A549 (cell line): ENCODE results near the gene GPATCH4. TPM values are rescaled to one million over a fixed set of nuclear protein-coding genes. Genes with fewer than 3 reads are reported as not detected.
"Not testable (repeated sequence)": the region's sequence is repeated elsewhere in the genome, so short reads cannot be mapped to it uniquely, and the experiment has no call there.

Source experiments
- ATAC-seq, 2 experiments: fragments of 200-7000 bp in 1 of 2; fragments of >200 bp in 1 of 2; cut with Nextera tagmentation in 1 of 2; cut with Tn5 transposase in 1 of 2; 3 replicates each; pipeline versions ENCODE4 v1.8.0 to v1.9.1; 2018 to 2020; ENCODE audit warnings: mild to moderate bottlenecking in 1 of 2, moderate library complexity in 1 of 2
- CTCF ChIA-PET: fragments of 300-600 bp; sonication (Branson Sonifier 250); formaldehyde crosslinking; extraction: SDS; loops from one replicate; lab custom pipeline; 2021; ENCODE audit warnings: antibody characterized with exemption, inconsistent platforms; lab: Yijun Ruan, JAX
- POLR2A ChIA-PET: fragments of 350-600 bp; formaldehyde crosslinking; extraction: SDS; loops from one replicate; lab custom pipeline; 2021; ENCODE audit warnings: antibody characterized with exemption, inconsistent platforms; lab: Yijun Ruan, JAX
- DNase-seq, 2 experiments: peaks; one replicate each; pipeline versions ENCODE4 v3.0.0 to v3.0.0-alpha.2; 2011 to 2016; ENCODE audit warnings: low read depth in 1 of 2, low spot score in 1 of 2
- FAIRE-seq: peaks from 2 replicates; lab custom pipeline; 2011; peaks lifted over from hg19 to GRCh38; lab: Jason Lieb, UNC
- H3K27ac ChIP-seq, 2 experiments: fragments of >200 bp; sonication (Bioruptor Twin); formaldehyde crosslinking; 3 replicates each; pipeline ENCODE4 v1.5.1; 2016 to 2017
- H3K4me1 ChIP-seq: fragments of >200 bp; sonication (Bioruptor Twin); formaldehyde crosslinking; 3 replicates; pipeline ENCODE4 v1.6.1; 2016
- H3K4me2 ChIP-seq: fragments of >200 bp; sonication (Bioruptor Twin); formaldehyde crosslinking; 3 replicates; pipeline ENCODE4 v1.6.1; 2016
- H3K4me3 ChIP-seq: fragments of >200 bp; sonication (Bioruptor Twin); formaldehyde crosslinking; 3 replicates; pipeline ENCODE4 v1.5.1; 2016
- H3K9me3 ChIP-seq: fragments of >200 bp; sonication (Bioruptor Twin); formaldehyde crosslinking; 3 replicates; pipeline ENCODE4 v1.6.1; 2016
- CBX2 ChIP-seq: fragments of 200-600 bp; sonication (generic); IDR thresholded peaks from 2 replicates; pipeline ENCODE4 v1.6.1; 2016; ENCODE audit warnings: low read depth, mild to moderate bottlenecking, borderline replicate concordance
- CHD2 ChIP-seq: fragments of 150-350 bp; IDR thresholded peaks from 2 replicates; pipeline ENCODE4 v1.6.1; 2014; ENCODE audit warnings: low read length; ENCODE audit not compliant: partially characterized antibody
- EHMT2 ChIP-seq: fragments of 200-600 bp; sonication (generic); IDR thresholded peaks from 2 replicates; pipeline ENCODE4 v1.6.1; 2016; ENCODE audit warnings: antibody characterized with exemption, low read depth, mild to moderate bottlenecking, moderate library complexity
- EP300 ChIP-seq, 2 experiments: fragments of >200 bp; sonication (Bioruptor Twin); formaldehyde crosslinking; IDR thresholded peaks; 2 replicates in 1 of 2; 3 replicates in 1 of 2; pipeline ENCODE4 v1.6.1; 2016 to 2017
- FOSL2 ChIP-seq, 2 experiments: fragments of 450-650 bp in 1 of 2; fragments of >200 bp in 1 of 2; sonication (Bioruptor Twin) in 1 of 2; formaldehyde crosslinking; IDR thresholded peaks; 2 replicates each; pipeline versions ENCODE4 v1.5.0 to v1.6.1; 2016 to 2020; ENCODE audit warnings: mild to moderate bottlenecking in 1 of 2, moderate library complexity in 1 of 2
- GATA3 ChIP-seq: IDR thresholded peaks from 2 replicates; pipeline ENCODE4 v1.6.1; 2012; ENCODE audit warnings: borderline replicate concordance
- HDAC2 ChIP-seq: fragments of 200-600 bp; sonication (generic); IDR thresholded peaks from 2 replicates; pipeline ENCODE4 v1.6.1; 2016
- HEYL ChIP-seq: fragments of 250-450 bp; sonication (Bioruptor Pico); IDR thresholded peaks from 2 replicates; pipeline ENCODE4 v1.8.0; 2021; ENCODE audit warnings: mild to moderate bottlenecking, moderate library complexity
- HOXA7 ChIP-seq: fragments of 250-450 bp; sonication (Bioruptor Pico); IDR thresholded peaks from 2 replicates; pipeline ENCODE4 v1.5.0; 2020; ENCODE audit warnings: mild to moderate bottlenecking, moderate library complexity
- KDM1A ChIP-seq: fragments of 200-600 bp; sonication (generic); IDR thresholded peaks from 2 replicates; pipeline ENCODE4 v1.6.1; 2016; ENCODE audit warnings: low read depth, mild to moderate bottlenecking
- MAX ChIP-seq: IDR thresholded peaks from 2 replicates; pipeline ENCODE4 v1.6.1; 2012
- MYC ChIP-seq: IDR thresholded peaks from 2 replicates; pipeline ENCODE4 v1.6.1; 2012; ENCODE audit warnings: mild to moderate bottlenecking, inconsistent platforms, low read length, improper control_type of control experiment, borderline replicate concordance
- NFE2L2 ChIP-seq: fragments of 150-350 bp; conservative IDR thresholded peaks from 2 replicates; pipeline ENCODE4 v1.6.1; 2014; ENCODE audit warnings: low read length
- NPAS2 ChIP-seq: fragments of 250-450 bp; sonication (Bioruptor Pico); IDR thresholded peaks from 2 replicates; pipeline ENCODE4 v1.8.0; 2022; ENCODE audit warnings: mild to moderate bottlenecking, moderate library complexity, borderline replicate concordance
- PHF8 ChIP-seq: fragments of 200-600 bp; sonication (generic); IDR thresholded peaks from 2 replicates; pipeline ENCODE4 v1.6.1; 2016; ENCODE audit warnings: low read depth, mild to moderate bottlenecking, antibody characterized with exemption, moderate library complexity, borderline replicate concordance
- POLR2A ChIP-seq: IDR thresholded peaks from 2 replicates; pipeline ENCODE4 v1.6.1; 2012; ENCODE audit warnings: mild to moderate bottlenecking, low read length
- RAD21 ChIP-seq, 2 experiments: fragments of >200 bp in 1 of 2; sonication (Bioruptor Twin) in 1 of 2; formaldehyde crosslinking in 1 of 2; IDR thresholded peaks in 1 of 2; conservative IDR thresholded peaks in 1 of 2; 2 replicates in 1 of 2; 3 replicates in 1 of 2; pipeline ENCODE4 v1.6.1; 2012 to 2018; ENCODE audit warnings: inconsistent platforms in 1 of 2
- RARB ChIP-seq: fragments of 250-450 bp; sonication (Bioruptor Pico); IDR thresholded peaks from 2 replicates; pipeline ENCODE4 v1.8.0; 2021; ENCODE audit warnings: mild to moderate bottlenecking, moderate library complexity
- RNF2 ChIP-seq: fragments of 200-600 bp; sonication (generic); IDR thresholded peaks from 2 replicates; pipeline ENCODE4 v1.6.1; 2016; ENCODE audit warnings: low read depth, mild to moderate bottlenecking, antibody characterized with exemption, moderate library complexity, borderline replicate concordance
- SREBF2 ChIP-seq: fragments of 450-650 bp; IDR thresholded peaks from 2 replicates; pipeline ENCODE4 v1.6.1; 2014; ENCODE audit warnings: mild to moderate bottlenecking, moderate library complexity
- TFCP2L1 ChIP-seq: fragments of 250-450 bp; sonication (Bioruptor Pico); IDR thresholded peaks from 2 replicates; pipeline ENCODE4 v1.5.0; 2021; ENCODE audit warnings: mild to moderate bottlenecking
- USF2 ChIP-seq: fragments of 450-650 bp; IDR thresholded peaks from 2 replicates; pipeline ENCODE4 v1.6.1; 2014; ENCODE audit warnings: antibody characterized with exemption
- ZFP36 ChIP-seq: fragments of 450-650 bp; IDR thresholded peaks from 2 replicates; pipeline ENCODE4 v1.6.1; 2014; ENCODE audit warnings: borderline replicate concordance; ENCODE audit not compliant: partially characterized antibody
- ZNF302 ChIP-seq: fragments of 250-450 bp; sonication (Bioruptor Pico); IDR thresholded peaks from 2 replicates; pipeline ENCODE4 v1.9.0; 2021; ENCODE audit warnings: inconsistent platforms, mild to moderate bottlenecking, moderate library complexity
- ZSCAN20 ChIP-seq: fragments of 250-450 bp; sonication (Bioruptor Pico); IDR thresholded peaks from 2 replicates; pipeline ENCODE4 v1.8.0; 2022; ENCODE audit warnings: mild to moderate bottlenecking, moderate library complexity
- WGBS: methylation state at CpG from one replicate; pipeline ENCODE4 v1.1.6; 2017; ENCODE audit errors: missing lambda C conversion rate; 5-methylcytosine and 5-hydroxymethylcytosine counted together
- polyA plus RNA-seq, 4 experiments: library from polyadenylated mRNA; depleted of rRNA in 3 of 4; stranded (reverse); fragments of >200 nt; fragmentation: RNase III in 1 of 4; extraction: RNeasy Plus Mini Kit Qiagen cat#74134 plus additional on column Dnase treatment in 1 of 4; gene quantifications; 2 replicates in 3 of 4; 3 replicates in 1 of 4; pipeline ENCODE4 v1.2.3, GENCODE V29; 2011 to 2017
- TF ChIP-seq, protein P1 (sequence below): fragments of 150-350 bp; IDR thresholded peaks from 2 replicates; pipeline ENCODE4 v1.6.1; 2014; ENCODE audit warnings: low read depth, mild to moderate bottlenecking, low read length
- TF ChIP-seq, protein P2 (sequence below): fragments of 250-450 bp; sonication (Bioruptor Pico); IDR thresholded peaks from 2 replicates; pipeline ENCODE4 v1.5.0; 2021; ENCODE audit warnings: mild to moderate bottlenecking, moderate library complexity, borderline replicate concordance

The GPATCH4 gene
- polyA plus RNA-seq, 2 of the 4 experiments (the other 2 are of a cell fraction), result 68.1 to 85.2 TPM

GRCh38 chr1:156589546-156589945 is 11.7 kb downstream of the GPATCH4 start:
- no peak for FAIRE-seq

DNA sequence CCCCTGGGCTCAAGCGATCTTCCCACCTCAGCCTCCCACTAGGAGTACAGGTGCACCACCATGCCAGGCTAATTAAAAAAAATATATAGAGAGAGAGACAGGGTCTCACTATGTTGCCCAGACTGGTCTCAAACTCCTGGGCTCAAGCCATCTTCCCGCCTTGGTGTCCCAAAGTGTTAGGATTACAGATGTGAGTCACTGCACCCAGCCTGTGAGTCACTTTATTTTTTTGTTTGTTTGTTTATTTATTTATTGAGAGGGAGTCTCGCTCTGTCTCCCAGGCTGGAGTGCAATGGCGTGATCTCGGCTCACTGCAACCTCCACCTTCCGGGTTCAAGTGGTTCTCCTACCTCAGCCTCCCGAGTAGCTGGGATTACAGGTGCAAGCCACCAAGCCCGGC is 13.4 kb downstream of the GPATCH4 start:
- 48% methylated on average over 7 of the region's 8 CpGs for WGBS
- FAIRE-seq; ATAC-seq; DNase-seq; POLR2A ChIA-PET; H3K4me1 ChIP-seq; H3K4me2 ChIP-seq; H3K27ac ChIP-seq; H3K4me3 ChIP-seq; H3K9me3 ChIP-seq; TF ChIP-seq FOSL2 (IDR thresholded peaks at IDR 0.05): not testable (repeated sequence)
- CTCF ChIA-PET, result interaction anchor here (1.1 to 12.5 kb wide), 3 partner anchors 14 to 86 kb away, joined by 3 to 135 read pairs (median 4); no protein-coding TSS in a partner anchor
- peak; percentile 82 for TF ChIP-seq FOSL2 (CRISPR knock-in tag; IDR thresholded peaks at IDR 0.05)

More at GRCh38 chr1:156589546-156589945, 11.7 kb downstream of the GPATCH4 start:
- no peak overlapping the region for H3K27ac ChIP-seq
- TF ChIP-seq SREBF2 (no peak), CBX2 (no peak), MYC (no peak)
- no peak for DNase-seq
- H3K9me3 ChIP-seq, result no peaks in the 10 kb centered on the region
- H3K4me2 ChIP-seq, result no peak overlapping the region
- H3K4me1 ChIP-seq, result peaks cover 10% of the 10 kb centered on the region; the same call in 2 of the 3 replicates
- CTCF ChIA-PET, result interaction anchor here (1.1 to 12.5 kb wide), 4 partner anchors 9 to 38 kb away, joined by 3 to 135 read pairs (median 4); no protein-coding TSS in a partner anchor
- H3K4me3 ChIP-seq, result no peak overlapping the region
- POLR2A ChIA-PET, result no interaction called here
- WGBS, result 78% methylated on average over 5 of the region's 5 CpGs
- ATAC-seq, result no peak

DNA sequence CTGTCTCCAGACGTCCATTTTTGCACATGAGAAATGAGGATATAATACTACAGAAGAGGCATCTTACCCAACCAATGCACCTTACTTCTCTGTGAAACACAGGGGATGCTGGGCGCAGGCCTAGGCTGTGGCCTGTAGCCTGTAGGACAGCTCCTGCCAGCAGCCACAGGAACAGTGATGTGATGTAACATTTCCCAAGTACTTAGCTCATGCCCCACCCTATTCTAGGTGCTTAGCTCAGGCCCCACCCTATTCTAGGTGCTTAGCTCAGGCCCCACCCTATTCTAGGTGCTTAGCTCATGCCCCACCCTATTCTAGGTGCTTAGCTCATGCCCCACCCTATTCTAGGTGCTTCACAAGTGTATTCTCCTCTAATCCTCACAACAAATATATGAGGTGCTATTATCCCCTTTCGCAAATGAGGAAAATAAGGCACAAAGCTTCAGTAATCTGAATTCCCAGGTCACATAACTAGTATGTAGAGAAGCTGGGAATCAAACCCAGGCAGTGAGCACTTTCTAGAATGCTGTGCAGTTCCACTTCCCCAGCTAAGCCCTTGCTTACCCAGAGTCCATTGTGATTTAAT is 14.3 kb downstream of the GPATCH4 start:
- TF ChIP-seq HEYL (no peak), KDM1A (no peak), HDAC2 (no peak), HOXA7 (CRISPR knock-in tag) (no peak), RAD21 (conservative IDR thresholded peaks at IDR 0.05 in 1 of 2, IDR thresholded peaks at IDR 0.05 in 1 of 2) (no peak), RARB (CRISPR knock-in tag) (no peak), NPAS2 (CRISPR knock-in tag) (no peak), NFE2L2 (no peak), GATA3 (no peak), POLR2A (no peak), SREBF2 (no peak), ZFP36 (no peak), CHD2 (no peak), EP300 (IDR thresholded peaks at IDR 0.05) (no peak)
- TF ChIP-seq, protein P1, sequence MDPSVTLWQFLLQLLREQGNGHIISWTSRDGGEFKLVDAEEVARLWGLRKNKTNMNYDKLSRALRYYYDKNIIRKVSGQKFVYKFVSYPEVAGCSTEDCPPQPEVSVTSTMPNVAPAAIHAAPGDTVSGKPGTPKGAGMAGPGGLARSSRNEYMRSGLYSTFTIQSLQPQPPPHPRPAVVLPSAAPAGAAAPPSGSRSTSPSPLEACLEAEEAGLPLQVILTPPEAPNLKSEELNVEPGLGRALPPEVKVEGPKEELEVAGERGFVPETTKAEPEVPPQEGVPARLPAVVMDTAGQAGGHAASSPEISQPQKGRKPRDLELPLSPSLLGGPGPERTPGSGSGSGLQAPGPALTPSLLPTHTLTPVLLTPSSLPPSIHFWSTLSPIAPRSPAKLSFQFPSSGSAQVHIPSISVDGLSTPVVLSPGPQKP, result no peak
- H3K4me3 ChIP-seq, result no peak overlapping the region
- DNase-seq, result no peak
- ATAC-seq, result no peak
- ChIA-PET POLR2A (no interaction called here), CTCF (interaction anchor here (0.7 to 12.5 kb wide), 11 partner anchors 13 to 273 kb away, joined by 3 to 135 read pairs (median 4); partner anchors contain the start of genes GPATCH4 and MEF2D)
- WGBS, result 82% methylated on average over 3 of the region's 3 CpGs
- H3K9me3 ChIP-seq, result no peaks in the 10 kb centered on the region
- no peak for FAIRE-seq
- H3K4me1 ChIP-seq, result peaks cover 10% of the 10 kb centered on the region; the same call in 2 of the 3 replicates
- no peak overlapping the region for H3K27ac ChIP-seq
- H3K4me2 ChIP-seq, result no peak overlapping the region

- FAIRE-seq, result no peak
- Histone ChIP-seq H3K4me1 (peaks cover 10% of the 10 kb centered on the region; the same call in 2 of the 3 replicates), H3K4me3 (no peak overlapping the region), H3K4me2 (no peak overlapping the region), H3K27ac (no peak overlapping the region), H3K9me3 (no peaks in the 10 kb centered on the region)
- WGBS, result 58% methylated on average over 4 of the region's 4 CpGs
- no peak for DNase-seq
- POLR2A ChIA-PET, result no interaction called here
- CTCF ChIA-PET, result interaction anchor here (0.7 to 12.5 kb wide), 19 partner anchors 10 to 273 kb away, joined by 3 to 135 read pairs (median 4); partner anchors contain the start of genes GPATCH4, HAPLN2, IQGAP3 and MEF2D
- ATAC-seq, result no peak
- TF ChIP-seq MAX, result no peak
- TF ChIP-seq, protein P2, sequence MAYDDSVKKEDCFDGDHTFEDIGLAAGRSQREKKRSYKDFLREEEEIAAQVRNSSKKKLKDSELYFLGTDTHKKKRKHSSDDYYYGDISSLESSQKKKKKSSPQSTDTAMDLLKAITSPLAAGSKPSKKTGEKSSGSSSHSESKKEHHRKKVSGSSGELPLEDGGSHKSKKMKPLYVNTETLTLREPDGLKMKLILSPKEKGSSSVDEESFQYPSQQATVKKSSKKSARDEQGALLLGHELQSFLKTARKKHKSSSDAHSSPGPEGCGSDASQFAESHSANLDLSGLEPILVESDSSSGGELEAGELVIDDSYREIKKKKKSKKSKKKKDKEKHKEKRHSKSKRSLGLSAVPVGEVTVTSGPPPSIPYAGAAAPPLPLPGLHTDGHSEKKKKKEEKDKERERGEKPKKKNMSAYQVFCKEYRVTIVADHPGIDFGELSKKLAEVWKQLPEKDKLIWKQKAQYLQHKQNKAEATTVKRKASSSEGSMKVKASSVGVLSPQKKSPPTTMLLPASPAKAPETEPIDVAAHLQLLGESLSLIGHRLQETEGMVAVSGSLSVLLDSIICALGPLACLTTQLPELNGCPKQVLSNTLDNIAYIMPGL, result no peak
- no peak for TF ChIP-seq RNF2
- TF ChIP-seq ZSCAN20 (CRISPR knock-in tag), result no peak
- no peak for TF ChIP-seq GATA3
- no peak for TF ChIP-seq RAD21 (conservative IDR thresholded peaks at IDR 0.05 in 1 of 2, IDR thresholded peaks at IDR 0.05 in 1 of 2)
- TF ChIP-seq TFCP2L1, result no peak
- TF ChIP-seq EHMT2, result no peak
- TF ChIP-seq HEYL, result no peak
- TF ChIP-seq POLR2A, result no peak
- TF ChIP-seq USF2, result no peak
- TF ChIP-seq ZNF302 (CRISPR knock-in tag), result no peak
- TF ChIP-seq PHF8, result no peak
Measured at GRCh38 chr1:156586323-156586722, 15.0 kb downstream of the GPATCH4 start.
